Measurements from ENCODE around the gene LTF. TPM values are rescaled to one million over a fixed set of nuclear protein-coding genes. Genes with fewer than 3 reads are reported as not detected.
"Not testable (repeated sequence)": the region's sequence is repeated elsewhere in the genome, so short reads cannot be mapped to it uniquely, and the experiment has no call there.

LTF gene
- total and polyA plus RNA-seq, 4 donors: 0.36 to 14.7 (median 1.4) TPM

DNA sequence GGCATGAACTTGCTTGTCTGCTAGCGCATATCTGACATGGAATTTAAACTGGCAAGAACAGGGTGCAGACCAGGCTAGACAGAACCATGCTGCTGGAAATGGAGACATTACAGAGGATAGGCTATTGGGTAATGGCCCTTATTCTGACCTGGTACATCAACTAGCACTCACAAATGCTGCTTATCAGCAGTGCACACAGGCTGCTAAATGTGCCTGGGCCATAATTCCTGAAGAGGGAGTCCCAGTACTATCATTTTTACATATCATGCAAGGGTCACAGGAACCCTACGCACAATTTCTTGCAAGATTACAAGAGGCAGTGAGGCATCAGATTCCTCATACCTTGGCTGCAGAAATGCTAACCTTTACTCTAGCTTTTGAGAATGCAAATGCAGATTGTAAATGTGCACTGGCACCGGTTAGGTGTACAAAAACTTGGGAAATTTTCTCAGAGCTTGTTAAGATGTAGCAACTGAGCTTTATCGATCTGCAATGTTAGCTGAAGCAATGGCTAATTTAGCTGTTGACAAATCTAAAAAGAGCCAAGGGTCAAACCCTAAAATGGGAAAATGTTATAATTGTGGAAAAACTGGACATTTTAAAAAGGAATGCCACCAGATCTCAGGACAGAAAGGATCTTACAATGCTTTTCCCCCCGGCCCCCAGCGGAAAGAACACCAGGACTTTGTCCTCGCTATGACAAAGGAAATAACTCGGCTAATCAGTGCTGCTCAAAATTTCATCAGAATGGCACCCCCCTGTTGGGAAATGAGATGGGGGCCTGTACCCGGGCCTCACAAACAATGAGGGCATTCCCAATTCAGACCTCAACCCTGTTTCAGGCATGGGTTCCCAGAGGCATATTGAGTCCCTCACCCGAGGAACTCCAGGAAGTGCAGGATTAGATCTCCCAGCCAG lies 36.5 kb downstream of the LTF start:
- Histone ChIP-seq H3K4me1 (ENCODE audit: control insufficient read depth in 4 of 4, insufficient read depth in 4 of 4, low read length in 3 of 4) (peaks cover 0 to 10% (median 8%) of the 10 kb centered on the region in 4 donors), H3K4me3 (ENCODE audit: low read depth in 1 of 3, low read length in 3 of 3) (no peak overlapping the region), H3K27me3 (ENCODE audit: control insufficient read depth in 4 of 4, insufficient read depth in 4 of 4, low read length in 3 of 4) (no peaks in the 10 kb centered on the region), H3K27ac (ENCODE audit: low read depth in 1 of 2, low read length in 2 of 2) (no peak overlapping the region), H3K9ac (ENCODE audit: low read depth in 1 of 2, low read length in 2 of 2) (no peak overlapping the region), H3K9me3 (ENCODE audit: control insufficient read depth in 4 of 4, low read length in 3 of 4) (no peaks in the 10 kb centered on the region), H3K36me3 (ENCODE audit: control insufficient read depth in 4 of 4, insufficient read depth in 3 of 4, low read depth in 1 of 4, low read length in 3 of 4) (no peaks in the 10 kb centered on the region)
- no peak for TF ChIP-seq RXRA (IDR thresholded peaks at IDR 0.05)
- TF ChIP-seq, protein P1, sequence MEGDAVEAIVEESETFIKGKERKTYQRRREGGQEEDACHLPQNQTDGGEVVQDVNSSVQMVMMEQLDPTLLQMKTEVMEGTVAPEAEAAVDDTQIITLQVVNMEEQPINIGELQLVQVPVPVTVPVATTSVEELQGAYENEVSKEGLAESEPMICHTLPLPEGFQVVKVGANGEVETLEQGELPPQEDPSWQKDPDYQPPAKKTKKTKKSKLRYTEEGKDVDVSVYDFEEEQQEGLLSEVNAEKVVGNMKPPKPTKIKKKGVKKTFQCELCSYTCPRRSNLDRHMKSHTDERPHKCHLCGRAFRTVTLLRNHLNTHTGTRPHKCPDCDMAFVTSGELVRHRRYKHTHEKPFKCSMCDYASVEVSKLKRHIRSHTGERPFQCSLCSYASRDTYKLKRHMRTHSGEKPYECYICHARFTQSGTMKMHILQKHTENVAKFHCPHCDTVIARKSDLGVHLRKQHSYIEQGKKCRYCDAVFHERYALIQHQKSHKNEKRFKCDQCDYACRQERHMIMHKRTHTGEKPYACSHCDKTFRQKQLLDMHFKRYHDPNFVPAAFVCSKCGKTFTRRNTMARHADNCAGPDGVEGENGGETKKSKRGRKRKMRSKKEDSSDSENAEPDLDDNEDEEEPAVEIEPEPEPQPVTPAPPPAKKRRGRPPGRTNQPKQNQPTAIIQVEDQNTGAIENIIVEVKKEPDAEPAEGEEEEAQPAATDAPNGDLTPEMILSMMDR (IDR thresholded peaks at IDR 0.05; ENCODE audit: low read depth, low read length, missing input control): peak; percentile 3
- no peak for TF ChIP-seq NR2F2 (IDR thresholded peaks at IDR 0.05)
- TF ChIP-seq EGR1 (IDR thresholded peaks at IDR 0.05; ENCODE audit: low read depth in 2 of 2): no peak
- peak in 1 of 2 donors; percentile 5 for TF ChIP-seq RAD21 (IDR thresholded peaks at IDR 0.05)
- TF ChIP-seq HNF4A (conservative IDR thresholded peaks at IDR 0.05): peak; percentile 2 to 67
- TF ChIP-seq, protein P2, sequence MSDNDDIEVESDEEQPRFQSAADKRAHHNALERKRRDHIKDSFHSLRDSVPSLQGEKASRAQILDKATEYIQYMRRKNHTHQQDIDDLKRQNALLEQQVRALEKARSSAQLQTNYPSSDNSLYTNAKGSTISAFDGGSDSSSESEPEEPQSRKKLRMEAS (IDR thresholded peaks at IDR 0.05): no peak
- peak; percentile 31 for TF ChIP-seq SP1 (IDR thresholded peaks at IDR 0.05)
- TF ChIP-seq, protein P3, sequence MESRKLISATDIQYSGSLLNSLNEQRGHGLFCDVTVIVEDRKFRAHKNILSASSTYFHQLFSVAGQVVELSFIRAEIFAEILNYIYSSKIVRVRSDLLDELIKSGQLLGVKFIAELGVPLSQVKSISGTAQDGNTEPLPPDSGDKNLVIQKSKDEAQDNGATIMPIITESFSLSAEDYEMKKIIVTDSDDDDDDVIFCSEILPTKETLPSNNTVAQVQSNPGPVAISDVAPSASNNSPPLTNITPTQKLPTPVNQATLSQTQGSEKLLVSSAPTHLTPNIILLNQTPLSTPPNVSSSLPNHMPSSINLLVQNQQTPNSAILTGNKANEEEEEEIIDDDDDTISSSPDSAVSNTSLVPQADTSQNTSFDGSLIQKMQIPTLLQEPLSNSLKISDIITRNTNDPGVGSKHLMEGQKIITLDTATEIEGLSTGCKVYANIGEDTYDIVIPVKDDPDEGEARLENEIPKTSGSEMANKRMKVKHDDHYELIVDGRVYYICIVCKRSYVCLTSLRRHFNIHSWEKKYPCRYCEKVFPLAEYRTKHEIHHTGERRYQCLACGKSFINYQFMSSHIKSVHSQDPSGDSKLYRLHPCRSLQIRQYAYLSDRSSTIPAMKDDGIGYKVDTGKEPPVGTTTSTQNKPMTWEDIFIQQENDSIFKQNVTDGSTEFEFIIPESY (IDR thresholded peaks at IDR 0.05): no peak
- no peak for TF ChIP-seq YY1 (IDR thresholded peaks at IDR 0.05)
- no peak for TF ChIP-seq FOXA1 (IDR thresholded peaks at IDR 0.05)
- 60% methylated on average over 10 of the region's 10 CpGs for WGBS
- DNase-seq (ENCODE audit: low spot score): no peak

DNA sequence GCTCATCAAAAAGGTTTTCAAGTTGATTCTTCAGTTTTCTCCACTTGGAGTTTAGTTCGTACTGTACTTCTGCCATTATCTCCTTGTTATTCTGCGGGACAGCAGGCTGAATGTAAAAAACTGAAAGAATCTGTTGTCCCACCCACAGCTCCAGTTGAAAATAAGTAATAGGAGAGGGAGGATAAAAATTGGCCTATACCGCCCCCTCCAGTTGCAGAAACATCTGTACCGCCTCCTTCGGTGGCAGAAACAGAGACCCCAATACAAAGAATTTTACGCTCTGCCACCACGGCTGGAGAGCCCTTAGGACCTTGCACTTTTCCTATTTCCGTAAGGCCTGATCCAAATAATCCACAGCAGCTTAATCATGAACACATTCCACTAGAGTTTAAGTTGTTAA lies 37.3 kb downstream of the LTF start:
- H3K27ac ChIP-seq (ENCODE audit: low read depth in 1 of 2, low read length in 2 of 2); H3K36me3 ChIP-seq (ENCODE audit: control insufficient read depth in 4 of 4, insufficient read depth in 3 of 4, low read depth in 1 of 4, low read length in 3 of 4); H3K9me3 ChIP-seq (ENCODE audit: control insufficient read depth in 4 of 4, low read length in 3 of 4): not testable (repeated sequence)

DNA sequence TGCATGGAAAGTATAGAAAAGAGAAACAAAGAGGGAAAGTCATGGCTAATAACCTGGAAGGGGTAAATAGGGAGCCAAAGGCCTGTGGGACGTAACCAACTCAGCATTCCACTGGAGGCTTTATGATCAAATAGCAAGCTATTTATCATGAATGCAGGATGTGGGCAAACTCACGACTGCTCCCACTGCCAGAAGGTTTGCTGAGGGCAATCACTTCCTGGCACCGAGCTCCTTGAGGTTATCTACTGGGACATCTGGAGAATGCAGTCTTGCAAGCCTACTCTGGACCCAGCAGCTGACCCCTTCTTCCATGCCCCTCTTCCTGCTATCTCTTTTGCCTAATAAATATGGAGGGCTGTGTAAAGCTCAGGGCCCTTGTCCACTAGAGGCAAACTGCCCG lies 38.2 kb downstream of the LTF start:
- not testable (repeated sequence) for H3K9me3 ChIP-seq (ENCODE audit: control insufficient read depth in 4 of 4, low read length in 3 of 4); H3K9ac ChIP-seq (ENCODE audit: low read depth in 1 of 2, low read length in 2 of 2); H3K4me1 ChIP-seq (ENCODE audit: control insufficient read depth in 4 of 4, insufficient read depth in 4 of 4, low read length in 3 of 4); H3K4me3 ChIP-seq (ENCODE audit: low read depth in 1 of 3, low read length in 3 of 3); DNase-seq (ENCODE audit: low spot score); H3K27me3 ChIP-seq (ENCODE audit: control insufficient read depth in 4 of 4, insufficient read depth in 4 of 4, low read length in 3 of 4); H3K36me3 ChIP-seq (ENCODE audit: control insufficient read depth in 4 of 4, insufficient read depth in 3 of 4, low read depth in 1 of 4, low read length in 3 of 4); H3K27ac ChIP-seq (ENCODE audit: low read depth in 1 of 2, low read length in 2 of 2)
- 68% methylated on average over 4 of the region's 4 CpGs for WGBS

More for the DNA sequence above, 37.3 kb downstream of the LTF start:
- not testable (repeated sequence) for DNase-seq (ENCODE audit: low spot score); H3K4me3 ChIP-seq (ENCODE audit: low read depth in 1 of 3, low read length in 3 of 3); H3K27me3 ChIP-seq (ENCODE audit: control insufficient read depth in 4 of 4, insufficient read depth in 4 of 4, low read length in 3 of 4); H3K4me1 ChIP-seq (ENCODE audit: control insufficient read depth in 4 of 4, insufficient read depth in 4 of 4, low read length in 3 of 4); H3K9ac ChIP-seq (ENCODE audit: low read depth in 1 of 2, low read length in 2 of 2)
- TF ChIP-seq, protein P1 (IDR thresholded peaks at IDR 0.05; ENCODE audit: low read depth, low read length, missing input control): peak; percentile 9
- WGBS: 80% methylated on average over 8 of the region's 8 CpGs
